DMS79 (cell line): ENCODE data around the gene AGAP1.
"Not testable (repeated sequence)": the region's sequence is repeated elsewhere in the genome, so short reads cannot be mapped to it uniquely, and the experiment has no call there.

ENCODE experiments used
- DNase-seq: peaks from one replicate; lab custom pipeline; 2025; lab: John Stamatoyannopoulos, UW

The AGAP1 gene

GRCh38 chr2:236124182-236124893 is 630.5 kb downstream of the AGAP1 start:
- no peak for DNase-seq

DNA sequence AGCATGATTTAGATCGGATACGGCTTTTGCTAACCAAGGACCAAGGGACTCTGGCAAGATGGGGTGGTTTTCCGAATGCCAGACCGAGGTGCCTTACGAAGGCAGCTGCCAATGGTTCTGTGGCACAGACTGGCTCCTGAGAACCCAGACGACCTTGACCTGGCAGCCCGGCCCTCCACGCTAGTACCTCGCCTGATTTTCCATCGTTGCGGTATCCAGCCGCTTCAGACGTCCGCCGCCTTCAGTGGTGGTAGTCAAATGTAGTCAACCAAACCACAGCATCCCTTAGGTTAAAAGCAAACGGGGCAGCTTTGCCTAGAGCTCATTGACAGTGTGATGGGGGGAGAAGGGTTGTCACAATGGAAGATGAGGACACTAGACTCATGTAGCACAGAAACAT is 631.7 kb downstream of the AGAP1 start:
- no peak for DNase-seq

- no peak for DNase-seq
These were observed 633.2 kb downstream of the AGAP1 start for GRCh38 chr2:236127010-236127409.

DNA sequence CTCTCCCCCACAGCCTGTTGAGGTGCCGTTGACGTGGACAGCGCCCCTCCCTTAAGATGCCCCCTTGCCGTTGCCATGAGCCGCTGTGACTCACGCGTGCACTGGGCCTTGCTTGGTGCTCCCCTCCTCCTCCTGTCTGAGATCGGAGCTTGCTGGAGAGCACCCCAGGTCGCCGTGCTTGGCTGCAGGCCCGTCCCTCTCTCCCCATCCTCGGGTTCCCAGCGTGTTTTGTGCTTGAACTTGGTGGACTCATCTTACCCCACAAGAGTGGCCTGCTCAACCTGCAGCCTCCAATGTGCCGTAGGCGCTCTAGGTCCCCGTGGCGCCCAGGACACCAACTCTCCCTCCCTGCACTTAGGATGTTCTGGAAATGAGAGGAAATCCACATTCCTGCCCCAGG is 634.5 kb downstream of the AGAP1 start:
- DNase-seq, result no peak

DNA sequence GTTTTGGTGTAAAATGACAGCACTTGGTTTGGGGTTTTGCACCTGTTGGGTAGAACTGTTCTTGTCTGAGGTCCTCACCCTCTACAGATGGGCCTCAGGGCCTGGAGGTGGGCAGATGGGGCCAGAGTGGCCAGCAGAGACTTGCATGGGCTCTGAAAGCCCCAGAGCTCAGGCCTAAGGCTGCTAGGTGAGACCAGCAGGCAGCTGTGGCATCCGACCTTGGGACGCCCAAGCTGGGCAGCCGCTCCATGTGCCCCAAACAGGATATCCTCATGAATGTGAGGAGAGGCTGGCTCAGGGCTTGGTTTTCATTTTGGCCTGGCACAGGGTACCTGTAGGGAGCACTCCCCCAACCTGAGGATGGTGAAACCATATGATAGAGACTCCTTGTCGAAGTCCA is 636.1 kb downstream of the AGAP1 start:
- DNase-seq, result no peak

- no peak for DNase-seq
These were observed 636.6 kb downstream of the AGAP1 start for GRCh38 chr2:236130349-236130998.

DNA sequence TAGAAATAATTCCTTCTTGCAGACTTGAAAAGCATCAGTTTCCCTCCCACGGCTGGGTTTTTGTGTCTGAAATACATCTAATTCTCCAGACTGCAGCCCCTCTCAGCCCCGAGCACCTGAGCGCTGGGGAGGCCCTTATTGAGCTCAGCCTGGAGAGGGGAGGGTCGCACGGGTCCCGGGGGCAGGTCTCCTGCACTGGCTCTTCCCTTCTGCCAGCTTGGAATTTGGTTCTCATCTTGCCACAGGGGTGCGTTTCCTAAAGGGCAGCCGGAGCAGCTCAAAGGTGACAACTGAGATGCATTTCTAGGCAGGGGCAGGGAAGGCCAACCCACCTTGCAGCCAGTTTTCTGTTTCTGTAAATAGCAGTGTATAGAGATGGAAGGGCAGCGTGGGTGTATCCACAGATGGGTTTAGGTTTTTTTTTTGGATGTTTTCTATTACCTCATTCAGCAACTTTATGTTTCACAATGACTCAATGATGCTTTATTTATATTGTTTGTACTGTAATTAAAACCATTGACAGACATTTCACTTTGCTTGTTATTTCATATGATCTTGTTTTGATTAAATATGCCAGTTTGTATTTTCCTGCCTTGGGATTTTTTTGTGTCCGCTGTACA is 637.3 kb downstream of the AGAP1 start:
- no peak for DNase-seq

DNA sequence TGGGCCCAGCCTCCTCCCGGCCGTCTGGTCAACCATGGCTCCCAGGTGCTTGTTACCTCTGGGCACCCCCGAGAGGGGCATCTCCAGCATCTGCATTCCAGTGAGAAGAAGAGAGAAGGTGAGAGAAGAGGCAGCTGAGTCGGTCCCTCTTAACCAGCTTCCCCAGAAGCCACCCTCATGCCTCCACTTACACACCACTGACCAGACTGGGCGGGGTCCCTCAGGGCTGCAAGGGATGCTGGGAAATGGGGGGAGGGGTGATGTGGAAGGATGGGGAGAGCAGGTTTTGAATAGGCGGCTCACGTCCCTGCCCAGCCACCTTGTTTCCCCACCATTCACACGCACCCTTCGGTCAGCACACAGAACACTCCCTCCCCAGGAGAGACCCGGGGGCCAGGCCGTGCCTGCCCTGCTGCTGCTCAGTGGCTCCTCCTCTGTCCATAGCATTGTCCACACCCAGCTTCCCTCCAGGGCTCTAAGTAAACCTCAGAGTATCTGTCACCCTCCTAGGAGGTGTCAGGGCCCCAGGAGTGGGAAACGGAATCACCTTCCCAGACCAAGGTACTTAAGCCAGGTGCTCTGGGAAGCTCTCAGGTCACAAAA is 639.7 kb downstream of the AGAP1 start:
- no peak for DNase-seq

GRCh38 chr2:236136538-236136937 is 642.7 kb downstream of the AGAP1 start:
- no peak for DNase-seq

GRCh38 chr2:236137066-236137465 is 643.2 kb downstream of the AGAP1 start:
- DNase-seq, result no peak

DNA sequence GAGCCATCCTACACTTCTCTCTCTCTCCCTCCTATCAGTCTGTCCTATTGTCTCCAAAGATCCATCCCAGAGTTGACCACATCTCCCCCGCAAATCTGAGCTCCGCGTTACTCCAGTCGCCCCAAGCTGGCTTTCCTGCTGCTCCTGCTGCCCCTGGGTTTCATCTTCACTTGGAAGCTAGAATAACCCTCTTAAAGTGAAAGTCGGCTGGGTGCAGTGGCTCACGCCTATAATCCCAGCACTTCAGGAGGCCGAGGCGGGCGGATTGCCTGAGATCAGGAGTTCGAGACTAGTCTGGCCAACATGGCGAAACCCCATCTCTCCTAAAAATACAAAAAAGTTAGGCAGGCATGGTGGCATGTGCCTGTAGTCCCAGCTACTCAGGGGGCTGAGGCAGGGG is 647.8 kb downstream of the AGAP1 start:
- not testable (repeated sequence) for DNase-seq

- DNase-seq, result no peak
These were observed 650.0 kb downstream of the AGAP1 start for GRCh38 chr2:236143811-236144210.

GRCh38 chr2:236146436-236146835 is 652.6 kb downstream of the AGAP1 start:
- no peak for DNase-seq

DNA sequence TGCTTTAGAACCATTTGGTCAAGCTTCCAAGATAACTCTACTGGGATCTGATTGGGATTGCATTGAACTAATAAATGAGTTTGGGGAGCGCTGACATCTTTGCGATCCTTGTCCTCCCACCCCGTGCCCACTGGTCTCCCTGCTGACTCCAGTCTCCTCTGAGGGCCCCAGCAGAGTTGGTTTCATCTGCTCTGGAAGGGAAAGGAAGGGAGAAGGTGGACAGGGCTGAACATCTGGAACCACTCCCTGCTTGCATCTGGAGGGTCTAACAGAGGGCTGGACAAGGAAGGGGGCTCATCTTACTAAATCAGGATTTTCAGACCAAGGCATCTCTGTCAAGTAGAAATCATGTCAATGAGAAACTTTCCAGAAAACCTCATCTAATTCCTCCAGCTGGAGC is 661.6 kb downstream of the AGAP1 start:
- DNase-seq, result no peak

DNA sequence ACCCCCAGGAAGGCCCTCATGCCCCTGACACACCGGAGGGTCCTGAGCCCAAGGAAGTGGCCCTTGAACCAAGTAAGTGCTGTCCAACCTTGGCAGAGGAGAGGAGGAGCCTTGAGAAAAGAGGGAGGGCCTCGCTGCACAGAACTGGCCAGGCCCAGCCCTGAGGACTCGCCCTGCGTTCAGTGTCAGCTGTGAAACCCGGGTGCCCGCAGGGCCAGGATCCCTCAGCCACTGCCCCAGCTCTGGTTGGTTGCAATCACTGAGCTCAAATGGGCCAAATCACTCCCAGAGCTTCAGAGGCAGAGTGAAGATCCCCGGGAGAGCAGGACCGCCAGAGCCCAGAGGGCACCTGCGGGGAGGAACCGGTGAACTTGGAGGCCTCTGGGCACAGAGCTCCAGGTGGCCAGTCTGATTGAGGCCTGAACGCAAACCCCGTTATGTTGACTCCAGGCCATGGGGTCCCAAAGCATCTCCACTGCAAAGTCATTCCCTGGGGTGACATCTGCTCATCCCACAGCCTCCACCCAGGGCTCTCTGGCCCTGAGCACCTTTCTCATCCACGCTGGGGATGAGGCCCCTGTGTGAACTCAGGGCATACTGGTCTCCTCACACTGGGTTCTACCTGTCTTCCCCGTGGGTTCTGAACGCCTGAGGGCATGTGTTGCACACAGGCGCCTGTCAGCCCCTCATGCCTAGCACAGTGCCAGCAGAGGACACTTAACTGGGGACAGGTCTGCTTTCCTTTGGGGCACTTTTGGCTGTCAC is 662.4 kb downstream of the AGAP1 start:
- no peak for DNase-seq

DNA sequence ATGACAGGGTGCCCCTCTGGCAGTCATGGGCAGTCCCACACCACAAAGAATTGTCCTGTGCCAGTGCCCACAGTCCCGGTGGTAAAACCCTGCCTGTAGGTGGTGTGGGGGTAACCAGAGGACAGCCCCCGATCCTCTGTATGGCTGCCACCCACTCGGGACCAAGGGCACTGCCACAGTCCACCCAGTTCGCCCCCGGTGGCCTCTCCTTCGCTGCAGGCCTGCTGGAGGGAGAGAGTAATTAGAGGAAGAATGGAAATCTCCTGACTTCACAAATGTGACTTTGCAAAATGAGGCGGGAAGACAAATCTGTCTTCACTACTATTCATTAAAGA is 663.0 kb downstream of the AGAP1 start:
- DNase-seq, result no peak

DNA sequence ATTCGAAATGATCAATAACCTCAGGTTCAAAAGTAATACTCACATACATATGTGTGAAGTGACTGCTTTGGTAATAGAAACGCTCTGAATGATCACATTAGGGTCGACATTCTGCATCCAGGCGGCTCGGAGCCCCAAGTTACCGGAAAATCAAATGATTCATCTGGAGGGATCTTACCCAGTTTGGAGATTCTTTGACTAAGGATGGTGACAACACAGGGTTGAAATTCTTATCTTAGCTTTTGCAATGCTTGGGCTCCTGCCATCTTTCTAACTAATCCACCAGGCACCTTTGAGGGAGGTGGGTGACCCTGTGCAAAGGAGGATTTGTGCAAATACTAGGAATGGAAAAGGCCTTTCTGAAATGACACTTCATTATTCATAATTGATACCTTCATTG is 663.5 kb downstream of the AGAP1 start:
- no peak for DNase-seq

GRCh38 chr2:236157815-236158498 is 664.1 kb downstream of the AGAP1 start:
- DNase-seq, result no peak

- DNase-seq, result no peak
These were observed 665.3 kb downstream of the AGAP1 start for GRCh38 chr2:236158969-236159777.

DNA sequence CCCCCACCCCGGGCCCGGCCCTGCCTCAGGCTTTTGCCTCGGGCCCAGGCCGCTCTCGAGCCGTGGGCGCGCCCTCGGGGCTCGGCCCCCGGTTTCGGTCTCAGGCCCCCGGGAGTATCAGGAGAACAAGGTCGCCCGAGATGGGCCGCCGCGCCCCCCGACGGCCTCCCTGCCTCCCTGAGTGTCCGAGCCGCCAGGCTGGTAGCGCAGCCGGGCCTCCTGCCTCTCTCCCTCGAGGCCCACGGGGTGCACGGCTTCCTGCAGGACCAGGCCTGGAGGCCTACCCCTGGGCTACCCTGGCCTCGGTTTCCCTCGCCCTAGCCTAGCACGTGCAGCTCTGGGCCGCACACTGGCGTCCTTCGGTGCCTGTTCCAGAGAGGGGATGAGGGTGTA is 665.9 kb downstream of the AGAP1 start:
- DNase-seq, result no peak
